Neural cell (in vitro differentiated cells): ENCODE results near the gene C2CD2.

Experiments
- CTCF ChIP-seq: fragments of 450-650 bp; IDR thresholded peaks from 2 replicates; pipeline ENCODE4 v1.5.1; 2014; ENCODE audit warnings: antibody characterized with exemption, mild to moderate bottlenecking, moderate library complexity; ENCODE audit not compliant: poor library complexity, severe bottlenecking
- EP300 ChIP-seq: fragments of 450-650 bp; conservative IDR thresholded peaks from 2 replicates; pipeline ENCODE4 v1.6.1; 2014; ENCODE audit warnings: antibody characterized with exemption, mild to moderate bottlenecking, moderate library complexity; ENCODE audit not compliant: poor library complexity, severe bottlenecking
- EZH2 ChIP-seq: fragments of 200-600, 300-800 bp; shearing (Covaris generic), sonication (generic); IDR thresholded peaks from 2 replicates; pipeline ENCODE4 v1.6.1; 2014; ENCODE audit warnings: antibody characterized with exemption, low read length, borderline replicate concordance, mild to moderate bottlenecking; ENCODE audit not compliant: insufficient read depth, poor library complexity, severe bottlenecking
- MXI1 ChIP-seq: fragments of 450-650 bp; conservative IDR thresholded peaks from 2 replicates; pipeline ENCODE4 v1.6.1; 2014; ENCODE audit warnings: antibody characterized with exemption, mild to moderate bottlenecking; ENCODE audit not compliant: poor library complexity, severe bottlenecking
- POLR2AphosphoS5 ChIP-seq: IDR thresholded peaks from 2 replicates; pipeline ENCODE4 v1.6.1; 2012
- RAD21 ChIP-seq: fragments of 450-650 bp; conservative IDR thresholded peaks from 2 replicates; pipeline ENCODE4 v1.6.1; 2014; ENCODE audit warnings: antibody characterized with exemption, mild to moderate bottlenecking, moderate library complexity
- SMC3 ChIP-seq: fragments of 450-650 bp; conservative IDR thresholded peaks from 2 replicates; pipeline ENCODE4 v1.6.1; 2014; ENCODE audit warnings: antibody characterized with exemption, mild to moderate bottlenecking, moderate library complexity; ENCODE audit not compliant: poor library complexity
- TAF1 ChIP-seq: IDR thresholded peaks from 2 replicates; pipeline ENCODE4 v1.6.1; 2012; ENCODE audit warnings: low read depth
- TF ChIP-seq, protein P1 (sequence below): IDR thresholded peaks from 2 replicates; pipeline ENCODE4 v1.6.1; 2012; ENCODE audit warnings: borderline replicate concordance

GRCh38 chr21:41973427-41973831 lies 19.6 kb upstream of the C2CD2 start:
- TF ChIP-seq CTCF = no peak
- TF ChIP-seq, protein P1, sequence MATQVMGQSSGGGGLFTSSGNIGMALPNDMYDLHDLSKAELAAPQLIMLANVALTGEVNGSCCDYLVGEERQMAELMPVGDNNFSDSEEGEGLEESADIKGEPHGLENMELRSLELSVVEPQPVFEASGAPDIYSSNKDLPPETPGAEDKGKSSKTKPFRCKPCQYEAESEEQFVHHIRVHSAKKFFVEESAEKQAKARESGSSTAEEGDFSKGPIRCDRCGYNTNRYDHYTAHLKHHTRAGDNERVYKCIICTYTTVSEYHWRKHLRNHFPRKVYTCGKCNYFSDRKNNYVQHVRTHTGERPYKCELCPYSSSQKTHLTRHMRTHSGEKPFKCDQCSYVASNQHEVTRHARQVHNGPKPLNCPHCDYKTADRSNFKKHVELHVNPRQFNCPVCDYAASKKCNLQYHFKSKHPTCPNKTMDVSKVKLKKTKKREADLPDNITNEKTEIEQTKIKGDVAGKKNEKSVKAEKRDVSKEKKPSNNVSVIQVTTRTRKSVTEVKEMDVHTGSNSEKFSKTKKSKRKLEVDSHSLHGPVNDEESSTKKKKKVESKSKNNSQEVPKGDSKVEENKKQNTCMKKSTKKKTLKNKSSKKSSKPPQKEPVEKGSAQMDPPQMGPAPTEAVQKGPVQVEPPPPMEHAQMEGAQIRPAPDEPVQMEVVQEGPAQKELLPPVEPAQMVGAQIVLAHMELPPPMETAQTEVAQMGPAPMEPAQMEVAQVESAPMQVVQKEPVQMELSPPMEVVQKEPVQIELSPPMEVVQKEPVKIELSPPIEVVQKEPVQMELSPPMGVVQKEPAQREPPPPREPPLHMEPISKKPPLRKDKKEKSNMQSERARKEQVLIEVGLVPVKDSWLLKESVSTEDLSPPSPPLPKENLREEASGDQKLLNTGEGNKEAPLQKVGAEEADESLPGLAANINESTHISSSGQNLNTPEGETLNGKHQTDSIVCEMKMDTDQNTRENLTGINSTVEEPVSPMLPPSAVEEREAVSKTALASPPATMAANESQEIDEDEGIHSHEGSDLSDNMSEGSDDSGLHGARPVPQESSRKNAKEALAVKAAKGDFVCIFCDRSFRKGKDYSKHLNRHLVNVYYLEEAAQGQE = no peak
- no peak for TF ChIP-seq EZH2
- TF ChIP-seq EP300 = no peak
- no peak for TF ChIP-seq POLR2AphosphoS5
- no peak for TF ChIP-seq MXI1
- no peak for TF ChIP-seq TAF1
- no peak for TF ChIP-seq SMC3
- TF ChIP-seq RAD21 = no peak
